ENCODE measurements around the gene CPED1. TPM values are rescaled to one million over a fixed set of nuclear protein-coding genes. Genes with fewer than 3 reads are reported as not detected.

Gene CPED1
- total and polyA plus RNA-seq, 2 experiments from 2014 or later: 0.17 to 0.47 TPM

- H2AFZ ChIP-seq: no peak overlapping the region
- no peaks in the 10 kb centered on the region for H3K36me3 ChIP-seq (ENCODE audit: insufficient read depth)
- TF ChIP-seq STAT1 (IDR thresholded peaks at IDR 0.05; ENCODE audit: unreplicated experiment): no peak
- no peak for TF ChIP-seq JUNB (IDR thresholded peaks at IDR 0.05; ENCODE audit: unreplicated experiment)
- no peak for TF ChIP-seq ZNF331 (CRISPR knock-in tag; IDR thresholded peaks at IDR 0.05; ENCODE audit: low read depth)
- TF ChIP-seq ETS1 (IDR thresholded peaks at IDR 0.05): no peak
- no peak for TF ChIP-seq CTCF (conservative IDR thresholded peaks at IDR 0.05; ENCODE audit: low read depth in 2 of 2)
- no peak for TF ChIP-seq POLR2AphosphoS5 (IDR thresholded peaks at IDR 0.05; ENCODE audit: low read depth)
- TF ChIP-seq CREB1 (CRISPR knock-in tag; IDR thresholded peaks at IDR 0.05; ENCODE audit: low read depth): no peak
- TF ChIP-seq EZH2phosphoT487 (IDR thresholded peaks at IDR 0.05; ENCODE audit: unreplicated experiment): no peak
- no peak for TF ChIP-seq ZNF462 (CRISPR knock-in tag; IDR thresholded peaks at IDR 0.05)
- no peak for TF ChIP-seq ZNF114 (CRISPR knock-in tag; IDR thresholded peaks at IDR 0.05)
- no peak for TF ChIP-seq NANOG (IDR thresholded peaks at IDR 0.05; ENCODE audit: borderline replicate concordance)
- no peak for TF ChIP-seq REST (IDR thresholded peaks at IDR 0.05; ENCODE audit: unreplicated experiment)
- TF ChIP-seq EZH2 (IDR thresholded peaks at IDR 0.05; ENCODE audit: low read depth, unreplicated experiment): no peak
- no peaks in the 10 kb centered on the region for H3K79me2 ChIP-seq (replicated peaks; ENCODE audit: insufficient read depth)
- no peak overlapping the region for H3K27ac ChIP-seq (ENCODE audit: low read depth)
- H3K4me2 ChIP-seq: no peak overlapping the region
- Mint-ChIP-seq H3K4me3 (no peak overlapping the region), H3K36me3 (ENCODE audit: low read depth) (no peaks in the 10 kb centered on the region), H3K27ac (no peak overlapping the region), H3K4me1 (no peaks in the 10 kb centered on the region), H3K9me3 (no peaks in the 10 kb centered on the region), H3K27me3 (ENCODE audit: insufficient read depth, low read depth, poor library complexity) (no peaks in the 10 kb centered on the region)
- ATAC-seq (no peak), DNase-seq (ENCODE audit: low spot score) (no peak)
- no peaks in the 10 kb centered on the region for H4K20me1 ChIP-seq (replicated peaks; ENCODE audit: insufficient read depth)
- H3K4me3 ChIP-seq: no peak overlapping the region
- H3K4me1 ChIP-seq (ENCODE audit: insufficient read depth): no peaks in the 10 kb centered on the region
- no peaks in the 10 kb centered on the region for H3K9me2 ChIP-seq (ENCODE audit: insufficient read depth)
- no peaks in the 10 kb centered on the region for H3F3A ChIP-seq (replicated peaks; ENCODE audit: low read depth)
- H3K27me3 ChIP-seq (ENCODE audit: insufficient read depth): no peaks in the 10 kb centered on the region
These were observed 92.4 kb downstream of the CPED1 start for GRCh38 chr7:121080913-121081326.

Data from GM23338 (cell line).